LNCaP clone FGC (cell line): ENCODE results near the gene SASH1.
"Not testable (repeated sequence)": the region's sequence is repeated elsewhere in the genome, so short reads cannot be mapped to it uniquely, and the experiment has no call there.

Source experiments
- DNase-seq: peaks from one replicate; pipeline ENCODE4 v3.0.0-alpha.2; 2011; ENCODE audit warnings: low read depth
- H3K4me3 ChIP-seq: 2 replicates; pipeline ENCODE4 v1.5.1; 2011; ENCODE audit warnings: mild to moderate bottlenecking, low read depth, low read length, control low read depth
- TF ChIP-seq, protein P1 (sequence below): IDR thresholded peaks from 2 replicates; pipeline ENCODE4 v1.5.1; 2012; ENCODE audit warnings: mild to moderate bottlenecking; ENCODE audit not compliant: control insufficient read depth, insufficient read depth; ENCODE audit errors: extremely low read depth

The SASH1 gene

GRCh38 chr6:148375401-148375800 is 32.8 kb downstream of the SASH1 start:
- no peak for DNase-seq
- H3K4me3 ChIP-seq = no peak overlapping the region
- TF ChIP-seq, protein P1, sequence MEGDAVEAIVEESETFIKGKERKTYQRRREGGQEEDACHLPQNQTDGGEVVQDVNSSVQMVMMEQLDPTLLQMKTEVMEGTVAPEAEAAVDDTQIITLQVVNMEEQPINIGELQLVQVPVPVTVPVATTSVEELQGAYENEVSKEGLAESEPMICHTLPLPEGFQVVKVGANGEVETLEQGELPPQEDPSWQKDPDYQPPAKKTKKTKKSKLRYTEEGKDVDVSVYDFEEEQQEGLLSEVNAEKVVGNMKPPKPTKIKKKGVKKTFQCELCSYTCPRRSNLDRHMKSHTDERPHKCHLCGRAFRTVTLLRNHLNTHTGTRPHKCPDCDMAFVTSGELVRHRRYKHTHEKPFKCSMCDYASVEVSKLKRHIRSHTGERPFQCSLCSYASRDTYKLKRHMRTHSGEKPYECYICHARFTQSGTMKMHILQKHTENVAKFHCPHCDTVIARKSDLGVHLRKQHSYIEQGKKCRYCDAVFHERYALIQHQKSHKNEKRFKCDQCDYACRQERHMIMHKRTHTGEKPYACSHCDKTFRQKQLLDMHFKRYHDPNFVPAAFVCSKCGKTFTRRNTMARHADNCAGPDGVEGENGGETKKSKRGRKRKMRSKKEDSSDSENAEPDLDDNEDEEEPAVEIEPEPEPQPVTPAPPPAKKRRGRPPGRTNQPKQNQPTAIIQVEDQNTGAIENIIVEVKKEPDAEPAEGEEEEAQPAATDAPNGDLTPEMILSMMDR = no peak

GRCh38 chr6:148379481-148379880 is 36.8 kb downstream of the SASH1 start:
- DNase-seq = no peak
- H3K4me3 ChIP-seq = no peak overlapping the region
- TF ChIP-seq, protein P1 = no peak

DNA sequence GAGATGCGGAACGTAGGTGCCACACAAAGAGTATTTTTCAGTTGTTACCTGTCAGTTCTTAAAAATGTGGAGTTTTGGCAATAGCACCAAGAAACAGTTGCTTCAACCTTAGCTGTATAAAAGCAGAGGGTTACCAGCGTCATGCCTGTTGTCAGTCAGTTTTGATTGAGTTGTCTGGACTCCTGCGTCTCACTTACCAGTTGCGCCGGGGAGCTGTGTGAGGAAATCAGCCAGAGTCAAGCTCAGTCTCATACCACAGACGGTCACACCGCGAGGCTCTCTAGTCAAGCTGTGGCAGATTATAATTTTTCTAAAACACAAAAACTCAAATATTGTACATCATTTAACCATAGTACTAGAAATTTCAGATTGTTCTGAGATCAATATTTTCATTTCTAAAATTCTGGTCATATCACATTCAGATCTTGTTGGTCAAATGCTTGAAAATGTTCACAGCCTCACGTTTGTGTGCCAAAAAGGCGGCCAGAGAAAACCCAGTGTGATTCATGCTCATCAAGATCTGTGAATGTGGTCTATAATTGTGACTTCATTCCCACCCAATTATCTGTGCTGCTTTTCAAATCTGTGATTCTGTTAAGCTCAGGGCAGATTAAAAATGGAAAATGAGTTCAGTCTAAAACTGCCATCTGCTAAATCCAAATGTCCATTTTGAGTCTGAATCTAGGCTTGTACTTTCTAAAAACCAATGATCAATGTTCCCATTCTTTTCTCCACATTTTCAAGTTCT is 37.5 kb downstream of the SASH1 start:
- no peak overlapping the region for H3K4me3 ChIP-seq
- TF ChIP-seq, protein P1 = no peak
- no peak for DNase-seq

GRCh38 chr6:148382051-148382450 is 39.4 kb downstream of the SASH1 start:
- not testable (repeated sequence) for H3K4me3 ChIP-seq, DNase-seq

DNA sequence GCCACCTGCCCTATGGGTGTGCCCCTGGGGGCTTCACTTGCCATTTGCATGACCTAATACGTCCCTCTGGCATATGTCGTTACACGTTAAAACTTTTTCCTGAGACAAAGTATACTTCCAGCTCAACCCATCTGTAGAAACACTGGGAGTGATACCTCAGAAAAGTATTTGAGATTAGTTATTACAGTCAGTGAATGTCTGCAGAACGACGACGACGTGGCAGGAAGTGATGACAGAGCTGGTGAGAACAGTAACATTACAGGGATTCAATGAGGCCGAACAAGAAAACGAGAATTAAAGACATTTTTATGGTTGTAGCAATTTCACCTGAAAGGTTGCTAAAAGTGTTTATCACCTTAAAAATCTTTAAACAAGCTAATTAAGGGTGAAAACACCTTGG is 40.2 kb downstream of the SASH1 start:
- no peak for DNase-seq
- TF ChIP-seq, protein P1 = no peak

DNA sequence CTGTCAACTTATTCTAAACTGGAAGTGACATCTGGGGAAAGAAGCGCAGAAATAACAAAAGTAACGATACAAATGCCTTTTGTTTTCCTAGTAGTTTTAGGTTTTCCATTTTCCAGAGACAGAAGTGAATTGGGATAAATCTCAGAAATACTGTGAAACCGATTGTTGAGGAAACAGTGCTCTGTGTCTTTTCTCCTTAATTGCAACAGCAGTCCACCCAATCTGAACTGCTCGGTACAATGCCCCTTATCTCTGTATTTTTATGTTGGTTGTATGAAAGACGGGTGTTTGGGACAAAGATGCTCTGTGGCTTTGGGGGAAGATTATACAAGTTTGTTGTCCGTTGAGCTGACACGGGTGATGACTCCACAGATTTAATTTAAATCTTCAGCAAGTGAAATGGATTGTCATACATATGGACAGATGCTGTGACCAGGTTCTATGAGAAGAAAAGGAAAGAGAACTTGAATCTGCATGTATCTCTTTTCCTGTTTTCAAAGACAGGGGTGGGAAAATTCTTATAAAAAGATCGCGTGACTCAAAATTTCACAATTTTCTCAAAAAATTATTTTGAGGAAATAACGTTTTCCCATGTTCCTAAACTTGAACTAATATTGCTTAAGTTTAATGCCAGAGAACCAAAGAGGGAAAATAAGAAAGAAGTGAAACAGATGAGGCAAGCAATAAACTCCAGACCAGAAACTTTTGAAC is 41.2 kb downstream of the SASH1 start:
- no peak overlapping the region for H3K4me3 ChIP-seq
- DNase-seq = no peak
- TF ChIP-seq, protein P1 = no peak

More for the DNA sequence above, 40.2 kb downstream of the SASH1 start:
- no peak overlapping the region for H3K4me3 ChIP-seq

GRCh38 chr6:148385379-148385778 is 42.7 kb downstream of the SASH1 start:
- TF ChIP-seq, protein P1 = no peak
- no peak for DNase-seq

More at GRCh38 chr6:148385379-148385778, 42.7 kb downstream of the SASH1 start:
- H3K4me3 ChIP-seq = no peak overlapping the region
